HG02678 (cell line): ENCODE data around the gene CNOT6L.
"Not testable (repeated sequence)": the region's sequence is repeated elsewhere in the genome, so short reads cannot be mapped to it uniquely, and the experiment has no call there.

Experiments
- ATAC-seq: cut with Tn5 transposase; IDR thresholded peaks from one replicate; pipeline ENCODE4 v1.9.1; 2021; ENCODE audit warnings: mild to moderate bottlenecking, moderate library complexity; ENCODE audit not compliant: unreplicated experiment

The CNOT6L gene

GRCh38 chr4:77783895-77784294, 35.3 kb downstream of the CNOT6L start:
- no peak for ATAC-seq

- no peak for ATAC-seq
Observed at GRCh38 chr4:77782102-77782835, 36.9 kb downstream of the CNOT6L start.

GRCh38 chr4:77780762-77781161, 38.4 kb downstream of the CNOT6L start:
- ATAC-seq: not testable (repeated sequence)

- ATAC-seq: no peak
Observed at GRCh38 chr4:77777135-77777807, 41.9 kb downstream of the CNOT6L start.

GRCh38 chr4:77776182-77777134, 42.7 kb downstream of the CNOT6L start:
- no peak for ATAC-seq

GRCh38 chr4:77773101-77773500, 46.1 kb downstream of the CNOT6L start:
- no peak for ATAC-seq

- no peak for ATAC-seq
Observed at GRCh38 chr4:77771566-77771965, 47.6 kb downstream of the CNOT6L start.

- ATAC-seq: no peak
Observed at GRCh38 chr4:77765720-77766119, 53.4 kb downstream of the CNOT6L start.

- no peak for ATAC-seq
Observed at GRCh38 chr4:77762531-77762930, 56.6 kb downstream of the CNOT6L start.

- ATAC-seq: no peak
Observed at GRCh38 chr4:77761595-77761994, 57.6 kb downstream of the CNOT6L start.

GRCh38 chr4:77758804-77759203, 60.4 kb downstream of the CNOT6L start:
- ATAC-seq: no peak

GRCh38 chr4:77751764-77752163, 67.4 kb downstream of the CNOT6L start:
- ATAC-seq: no peak

- no peak for ATAC-seq
Observed at GRCh38 chr4:77745792-77746191, 73.4 kb downstream of the CNOT6L start.

- ATAC-seq: no peak
Observed at GRCh38 chr4:77742054-77742453, 77.1 kb downstream of the CNOT6L start.

GRCh38 chr4:77740480-77740879, 78.7 kb downstream of the CNOT6L start:
- ATAC-seq: no peak

- peak; percentile 86 for ATAC-seq
Observed at GRCh38 chr4:77734928-77735327, 84.2 kb downstream of the CNOT6L start.

- no peak for ATAC-seq
Observed at GRCh38 chr4:77731656-77732055, 87.5 kb downstream of the CNOT6L start.

GRCh38 chr4:77728420-77728819, 90.7 kb downstream of the CNOT6L start:
- no peak for ATAC-seq

- ATAC-seq: no peak
Observed at GRCh38 chr4:77721073-77721472, 98.1 kb downstream of the CNOT6L start.

GRCh38 chr4:77718500-77718899, 100.7 kb downstream of the CNOT6L start:
- ATAC-seq: not testable (repeated sequence)
